Nephron progenitor cell (in vitro differentiated cells): Measurements from ENCODE around the gene PRKAG2.

ENCODE experiments used
- DNase-seq: peaks from one replicate; pipeline ENCODE4 v3.0.0; 2021
- H3K27ac Mint-ChIP-seq: 2 replicates; pipeline ENCODE4 v1.8.0; 2021; ENCODE audit warnings: mild to moderate bottlenecking, moderate library complexity, mixed read lengths
- H3K27me3 Mint-ChIP-seq: 2 replicates; pipeline ENCODE4 v1.8.0; 2021; ENCODE audit warnings: mild to moderate bottlenecking, low read depth, mixed read lengths; ENCODE audit not compliant: poor library complexity
- H3K36me3 Mint-ChIP-seq: 2 replicates; pipeline ENCODE4 v1.8.0; 2021; ENCODE audit warnings: low read depth, mixed read lengths
- H3K4me1 Mint-ChIP-seq: 2 replicates; pipeline ENCODE4 v1.8.0; 2021; ENCODE audit warnings: mixed read lengths
- H3K4me3 Mint-ChIP-seq: 2 replicates; pipeline ENCODE4 v1.8.0; 2021; ENCODE audit warnings: mild to moderate bottlenecking, moderate library complexity, mixed read lengths
- H3K9me3 Mint-ChIP-seq: 2 replicates; pipeline ENCODE4 v1.8.0; 2021; ENCODE audit warnings: mild to moderate bottlenecking, moderate library complexity, mixed read lengths
- TF ChIP-seq, protein P1 (sequence below): fragments of 200-600 bp; sonication (generic); IDR thresholded peaks from 2 replicates; pipeline ENCODE4 v1.5.0; 2021; ENCODE audit warnings: antibody characterized with exemption

PRKAG2 gene

DNA sequence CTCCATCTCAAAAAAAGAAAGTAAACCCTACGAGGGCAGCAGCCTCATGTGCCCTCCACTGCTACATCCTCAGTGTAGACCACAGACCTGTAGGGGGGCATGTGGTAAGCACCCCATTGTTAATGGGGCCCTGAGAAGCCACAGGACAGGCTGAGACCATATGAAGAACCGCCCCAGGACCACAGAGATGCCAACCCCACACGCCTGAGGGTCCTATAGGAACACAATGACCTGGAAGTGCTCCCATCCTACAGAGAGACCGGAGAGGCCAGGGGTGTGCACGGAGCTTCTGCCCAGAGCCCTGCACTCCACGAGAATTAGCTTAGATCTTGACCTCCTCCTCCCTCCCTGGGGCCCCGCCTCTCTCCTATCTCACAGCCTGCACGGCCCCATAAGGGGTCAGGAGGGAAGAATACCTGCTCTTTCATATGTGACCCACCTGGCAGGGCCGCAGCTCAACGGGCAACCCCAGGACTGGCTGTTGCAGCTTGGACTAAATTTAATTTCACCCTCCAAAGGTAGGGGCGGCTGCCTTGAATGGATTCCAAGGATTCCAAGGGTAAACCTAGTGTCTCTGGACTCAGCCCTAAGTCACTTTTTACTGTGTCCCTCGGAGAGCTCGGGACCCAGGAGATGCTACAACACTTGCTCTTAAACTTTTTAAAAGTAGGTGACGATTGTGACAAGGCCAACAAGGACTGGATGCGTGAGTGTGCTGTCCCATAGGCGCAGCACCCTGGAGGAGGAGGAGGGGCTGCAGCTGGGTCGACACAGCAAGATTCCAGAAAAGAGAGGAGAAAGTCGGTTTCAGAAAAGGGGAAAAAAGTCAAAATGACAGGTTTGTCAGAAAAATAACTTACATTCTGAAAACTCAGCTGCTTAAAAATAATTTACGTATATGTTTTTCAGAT is 24.2 kb downstream of the PRKAG2 start:
- no peaks in the 10 kb centered on the region for H3K9me3 Mint-ChIP-seq
- no peaks in the 10 kb centered on the region for H3K36me3 Mint-ChIP-seq
- H3K4me1 Mint-ChIP-seq, result peaks cover 20% of the 10 kb centered on the region
- TF ChIP-seq, protein P1, sequence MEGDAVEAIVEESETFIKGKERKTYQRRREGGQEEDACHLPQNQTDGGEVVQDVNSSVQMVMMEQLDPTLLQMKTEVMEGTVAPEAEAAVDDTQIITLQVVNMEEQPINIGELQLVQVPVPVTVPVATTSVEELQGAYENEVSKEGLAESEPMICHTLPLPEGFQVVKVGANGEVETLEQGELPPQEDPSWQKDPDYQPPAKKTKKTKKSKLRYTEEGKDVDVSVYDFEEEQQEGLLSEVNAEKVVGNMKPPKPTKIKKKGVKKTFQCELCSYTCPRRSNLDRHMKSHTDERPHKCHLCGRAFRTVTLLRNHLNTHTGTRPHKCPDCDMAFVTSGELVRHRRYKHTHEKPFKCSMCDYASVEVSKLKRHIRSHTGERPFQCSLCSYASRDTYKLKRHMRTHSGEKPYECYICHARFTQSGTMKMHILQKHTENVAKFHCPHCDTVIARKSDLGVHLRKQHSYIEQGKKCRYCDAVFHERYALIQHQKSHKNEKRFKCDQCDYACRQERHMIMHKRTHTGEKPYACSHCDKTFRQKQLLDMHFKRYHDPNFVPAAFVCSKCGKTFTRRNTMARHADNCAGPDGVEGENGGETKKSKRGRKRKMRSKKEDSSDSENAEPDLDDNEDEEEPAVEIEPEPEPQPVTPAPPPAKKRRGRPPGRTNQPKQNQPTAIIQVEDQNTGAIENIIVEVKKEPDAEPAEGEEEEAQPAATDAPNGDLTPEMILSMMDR, result no peak
- H3K27ac Mint-ChIP-seq, result no peak overlapping the region
- H3K4me3 Mint-ChIP-seq, result no peak overlapping the region
- no peak for DNase-seq
- peaks cover 29% of the 10 kb centered on the region for H3K27me3 Mint-ChIP-seq

DNA sequence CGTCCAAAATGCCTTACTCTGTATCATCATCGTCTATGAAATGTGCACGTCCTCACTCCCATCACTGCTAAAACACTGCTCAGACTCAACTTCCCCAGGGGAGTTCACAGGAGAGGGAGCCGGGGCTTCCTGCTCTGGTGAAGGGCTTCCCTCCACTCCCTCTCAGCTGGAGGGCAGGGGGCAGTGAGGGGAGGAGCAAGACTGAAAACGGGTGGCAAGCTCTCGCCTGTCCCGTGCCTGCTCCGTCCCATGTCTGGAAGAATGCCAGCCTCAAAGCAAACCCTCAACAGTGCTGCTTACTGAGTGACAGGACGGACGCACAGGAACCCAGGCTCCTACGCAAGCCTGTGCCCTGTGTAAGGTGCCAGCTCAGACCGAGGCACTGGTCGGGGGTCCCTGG is 25.1 kb downstream of the PRKAG2 start:
- Mint-ChIP-seq H3K9me3 (no peaks in the 10 kb centered on the region), H3K4me1 (peaks cover 20% of the 10 kb centered on the region), H3K27me3 (peaks cover 29% of the 10 kb centered on the region), H3K27ac (no peak overlapping the region), H3K36me3 (no peaks in the 10 kb centered on the region), H3K4me3 (no peak overlapping the region)
- DNase-seq, result no peak
- TF ChIP-seq, protein P1, result no peak

DNA sequence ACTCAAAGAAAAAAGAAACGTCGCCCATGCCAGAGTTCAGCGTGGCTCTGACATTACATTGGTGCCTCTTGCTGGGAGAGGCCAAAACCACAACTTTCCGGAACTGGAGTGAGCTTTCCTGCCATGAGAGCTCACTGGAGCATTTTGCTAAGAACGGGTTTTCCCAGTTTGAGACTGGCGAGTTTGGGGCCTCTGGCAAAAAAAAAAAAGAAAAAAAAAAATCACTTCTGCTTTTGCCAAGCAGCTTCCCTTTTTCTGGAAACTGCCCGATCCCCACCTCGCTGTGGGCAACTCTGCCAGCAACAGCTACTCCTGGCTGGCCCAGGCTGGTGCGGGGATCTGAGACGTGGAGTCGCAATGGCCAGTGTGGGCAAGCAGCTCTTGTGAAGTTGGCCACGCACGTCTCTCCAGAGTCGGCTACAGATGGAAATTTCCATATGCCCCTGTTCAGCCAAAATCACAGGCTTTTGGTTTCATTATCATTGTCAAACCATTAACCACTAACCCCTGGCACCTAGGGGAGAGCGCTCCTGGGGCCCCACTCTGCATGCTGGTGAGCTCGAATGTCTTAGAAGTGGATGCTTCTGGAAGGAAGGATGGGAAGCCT is 25.7 kb downstream of the PRKAG2 start:
- H3K36me3 Mint-ChIP-seq, result no peaks in the 10 kb centered on the region
- no peak for DNase-seq

DNA sequence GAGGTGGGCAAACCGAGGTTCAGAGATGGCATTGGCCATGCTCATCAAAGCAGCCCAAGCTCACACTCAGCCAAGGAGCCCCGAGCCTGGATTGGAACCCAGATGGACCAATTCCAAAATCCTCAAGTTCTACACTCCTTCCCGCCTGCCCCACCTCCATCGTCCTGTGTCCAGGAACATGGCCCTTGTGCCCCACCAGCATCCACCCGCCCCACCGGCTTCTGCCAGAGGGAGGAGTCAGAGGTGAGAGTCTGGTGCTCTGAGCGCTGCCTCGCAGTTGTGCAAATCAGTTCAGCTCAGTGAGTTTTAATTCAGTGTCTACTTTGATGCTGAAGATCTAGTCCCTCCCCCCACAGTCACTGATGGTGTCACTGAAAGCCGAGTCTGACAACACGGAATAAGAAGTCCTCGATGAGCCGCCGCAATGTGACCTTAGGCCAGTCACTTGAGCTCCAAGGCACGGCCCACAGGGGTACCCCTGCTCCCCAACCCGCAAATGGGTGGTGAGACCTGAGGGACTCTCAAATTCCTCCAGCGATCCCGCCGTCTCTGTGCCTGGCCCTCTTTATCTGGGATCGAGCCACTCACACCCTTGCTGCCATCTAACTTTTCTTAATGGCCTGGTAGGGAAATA is 26.3 kb downstream of the PRKAG2 start:
- no peak for DNase-seq
- H3K36me3 Mint-ChIP-seq, result no peaks in the 10 kb centered on the region
- H3K4me1 Mint-ChIP-seq, result peaks cover 20% of the 10 kb centered on the region
- H3K9me3 Mint-ChIP-seq, result no peaks in the 10 kb centered on the region
- peaks cover 24% of the 10 kb centered on the region for H3K27me3 Mint-ChIP-seq
- no peak overlapping the region for H3K27ac Mint-ChIP-seq
- H3K4me3 Mint-ChIP-seq, result no peak overlapping the region
- TF ChIP-seq, protein P1, result no peak

More for the DNA sequence above, 25.7 kb downstream of the PRKAG2 start:
- H3K9me3 Mint-ChIP-seq, result no peaks in the 10 kb centered on the region
- TF ChIP-seq, protein P1, result no peak
- no peak overlapping the region for H3K27ac Mint-ChIP-seq
- H3K4me3 Mint-ChIP-seq, result no peak overlapping the region
- H3K4me1 Mint-ChIP-seq, result peaks cover 20% of the 10 kb centered on the region
- peaks cover 24% of the 10 kb centered on the region for H3K27me3 Mint-ChIP-seq

DNA sequence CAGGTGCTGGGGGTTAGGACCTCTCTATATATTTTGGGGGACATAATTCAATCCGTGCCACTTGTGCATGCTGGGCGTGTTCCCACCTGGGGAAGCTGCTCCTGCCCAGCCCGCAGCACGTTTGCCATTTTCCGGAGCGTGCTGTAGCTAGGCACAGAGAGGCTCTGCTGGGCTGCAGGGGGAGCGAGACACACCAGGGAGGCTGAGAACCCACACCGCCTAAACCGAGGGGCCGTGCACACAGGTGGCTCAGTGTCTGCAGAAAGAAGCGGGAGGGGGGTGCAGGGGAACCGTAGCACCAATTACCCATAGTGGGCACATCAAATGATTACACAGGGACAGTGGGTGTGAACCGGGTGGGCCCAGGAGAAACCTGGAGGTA is 27.0 kb downstream of the PRKAG2 start:
- Mint-ChIP-seq H3K4me3 (no peak overlapping the region), H3K9me3 (no peaks in the 10 kb centered on the region), H3K27me3 (peaks cover 27% of the 10 kb centered on the region), H3K4me1 (peaks cover 20% of the 10 kb centered on the region), H3K27ac (no peak overlapping the region), H3K36me3 (no peaks in the 10 kb centered on the region)
- TF ChIP-seq, protein P1, result no peak
- DNase-seq, result no peak
